NCI-H1092 treated with DMSO at 0.1 percent for 48 hours (cell line): Measurements from ENCODE around the gene MASTL.

Experiments used
- DNase-seq: peaks from one replicate; lab custom pipeline; 2025; lab: John Stamatoyannopoulos, UW

MASTL gene

GRCh38 chr10:27225642-27226257, 70.6 kb downstream of the MASTL start:
- no peak for DNase-seq

GRCh38 chr10:27230022-27230421, 74.9 kb downstream of the MASTL start:
- no peak for DNase-seq

GRCh38 chr10:27235706-27236105, 80.6 kb downstream of the MASTL start:
- DNase-seq: no peak
